ENCODE data around the gene SYNPR. TPM values are rescaled to one million over a fixed set of nuclear protein-coding genes. Genes with fewer than 3 reads are reported as not detected.
A peak's percentile ranks its signal among the peaks of the same experiment; 100 is the strongest.

SYNPR gene
- total RNA-seq, 2 donors from 2014 or later: not detected

DNA sequence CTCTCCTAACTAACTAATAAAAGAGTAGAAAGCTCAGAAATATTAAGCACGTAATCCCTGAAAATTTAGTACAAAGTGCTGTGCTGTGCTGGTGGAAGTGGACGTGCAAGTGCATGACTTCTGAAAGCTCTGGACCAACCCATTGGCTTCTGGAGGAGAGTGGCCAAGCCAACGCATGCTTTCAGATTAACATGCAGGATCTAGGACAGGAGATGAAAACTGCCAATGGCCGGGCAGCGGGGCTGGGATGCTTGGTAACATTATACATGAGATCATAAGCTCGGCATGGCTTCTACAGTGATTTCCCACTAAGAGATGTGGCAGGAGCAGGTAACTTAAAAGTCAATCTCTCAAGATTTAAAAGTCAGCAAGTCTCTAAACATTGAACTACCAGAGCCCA, 203.5 kb downstream of the SYNPR start:
- Mint-ChIP-seq H3K27me3 (peaks cover 8% of the 10 kb centered on the region), H3K36me3 (ENCODE audit: low read depth) (no peaks in the 10 kb centered on the region), H3K4me3 (no peak overlapping the region), H3K9me3 (peaks cover 12% of the 10 kb centered on the region), H3K4me1 (no peaks in the 10 kb centered on the region), H3K27ac (no peak overlapping the region)
- no peak for ATAC-seq (replicated peaks)

GRCh38 chr3:63482341-63482740, 204.2 kb downstream of the SYNPR start:
- ATAC-seq (replicated peaks): no peak
- Mint-ChIP-seq H3K4me1 (no peaks in the 10 kb centered on the region), H3K27me3 (peaks cover 8% of the 10 kb centered on the region)

GRCh38 chr3:63492464-63492863, 214.4 kb downstream of the SYNPR start:
- Mint-ChIP-seq H3K4me1 (no peaks in the 10 kb centered on the region), H3K4me3 (no peak overlapping the region), H3K27me3 (no peaks in the 10 kb centered on the region), H3K36me3 (ENCODE audit: low read depth) (no peaks in the 10 kb centered on the region), H3K9me3 (peaks cover 7% of the 10 kb centered on the region), H3K27ac (no peak overlapping the region)
- ATAC-seq (replicated peaks): no peak

More at GRCh38 chr3:63482341-63482740, 204.2 kb downstream of the SYNPR start:
- Mint-ChIP-seq H3K27ac (no peak overlapping the region), H3K4me3 (no peak overlapping the region), H3K36me3 (ENCODE audit: low read depth) (no peaks in the 10 kb centered on the region), H3K9me3 (peaks cover 8% of the 10 kb centered on the region)

- H3K9me3 Mint-ChIP-seq: peaks cover 7% of the 10 kb centered on the region
- no peak overlapping the region for H3K27ac Mint-ChIP-seq
- no peak for ATAC-seq (replicated peaks)
- no peaks in the 10 kb centered on the region for H3K36me3 Mint-ChIP-seq (ENCODE audit: low read depth)
- H3K27me3 Mint-ChIP-seq: no peaks in the 10 kb centered on the region
- H3K4me3 Mint-ChIP-seq: no peak overlapping the region
- H3K4me1 Mint-ChIP-seq: no peaks in the 10 kb centered on the region
These were observed 215.0 kb downstream of the SYNPR start for GRCh38 chr3:63493101-63493500.

GRCh38 chr3:63494646-63495045, 216.5 kb downstream of the SYNPR start:
- no peak for ATAC-seq (replicated peaks)
- Mint-ChIP-seq H3K9me3 (peaks cover 12% of the 10 kb centered on the region), H3K27me3 (peaks cover 5% of the 10 kb centered on the region), H3K4me3 (no peak overlapping the region), H3K36me3 (ENCODE audit: low read depth) (no peaks in the 10 kb centered on the region), H3K27ac (no peak overlapping the region), H3K4me1 (no peaks in the 10 kb centered on the region)

- Mint-ChIP-seq H3K4me1 (no peaks in the 10 kb centered on the region), H3K27me3 (peaks cover 5% of the 10 kb centered on the region), H3K9me3 (peaks cover 5% of the 10 kb centered on the region), H3K27ac (no peak overlapping the region), H3K36me3 (ENCODE audit: low read depth) (no peaks in the 10 kb centered on the region), H3K4me3 (no peak overlapping the region)
- no peak for ATAC-seq (replicated peaks)
These were observed 219.5 kb downstream of the SYNPR start for GRCh38 chr3:63497641-63498040.

DNA sequence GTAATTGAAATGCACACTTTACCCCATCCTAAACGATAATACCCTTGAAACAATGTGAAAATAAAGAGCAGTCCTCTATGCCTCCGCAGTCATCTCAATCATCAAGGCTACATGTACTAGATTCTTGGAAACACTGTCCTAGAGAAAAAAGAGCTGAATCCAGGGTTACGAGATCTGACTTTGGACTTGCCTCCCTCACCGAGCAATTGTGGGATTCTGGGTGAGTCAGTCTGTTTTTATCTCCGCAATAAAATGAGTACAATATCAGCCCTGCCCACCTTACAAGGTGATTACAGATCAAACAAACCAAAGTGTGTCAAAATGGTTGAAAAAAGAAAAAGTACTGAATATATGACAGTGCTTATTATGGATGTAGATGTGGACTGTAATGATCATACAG, 222.1 kb downstream of the SYNPR start:
- peaks cover 5% of the 10 kb centered on the region for H3K27me3 Mint-ChIP-seq
- ATAC-seq (replicated peaks): no peak
- H3K9me3 Mint-ChIP-seq: peaks cover 5% of the 10 kb centered on the region
- H3K27ac Mint-ChIP-seq: no peak overlapping the region
- no peak overlapping the region for H3K4me3 Mint-ChIP-seq
- H3K36me3 Mint-ChIP-seq (ENCODE audit: low read depth): no peaks in the 10 kb centered on the region
- H3K4me1 Mint-ChIP-seq: no peaks in the 10 kb centered on the region

DNA sequence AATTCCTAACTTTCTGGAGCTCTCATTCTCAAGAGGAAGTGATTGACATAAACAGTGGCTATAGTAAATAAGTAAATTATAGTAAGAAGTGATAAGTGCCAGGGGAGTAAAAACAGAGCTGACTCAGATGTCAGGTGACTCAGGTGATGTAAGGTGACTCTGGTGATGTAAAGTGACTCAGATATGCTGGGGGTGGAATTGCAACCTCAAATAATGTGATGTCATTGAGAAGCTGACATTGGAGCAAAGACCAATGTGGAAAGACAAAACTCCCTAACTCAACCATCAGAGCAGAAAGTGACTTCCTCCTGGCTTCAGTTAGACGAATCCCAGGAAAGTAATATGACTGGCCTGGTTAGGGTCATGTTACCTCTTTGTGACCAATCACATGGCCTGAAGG, 230.2 kb downstream of the SYNPR start:
- peaks cover 4% of the 10 kb centered on the region for H3K9me3 Mint-ChIP-seq
- no peak overlapping the region for H3K4me3 Mint-ChIP-seq
- H3K27ac Mint-ChIP-seq: no peak overlapping the region
- peak; percentile 56 for ATAC-seq (replicated peaks)
- H3K27me3 Mint-ChIP-seq: no peaks in the 10 kb centered on the region
- no peaks in the 10 kb centered on the region for H3K4me1 Mint-ChIP-seq
- H3K36me3 Mint-ChIP-seq (ENCODE audit: low read depth): no peaks in the 10 kb centered on the region

GRCh38 chr3:63508771-63509170, 230.7 kb downstream of the SYNPR start:
- no peaks in the 10 kb centered on the region for H3K4me1 Mint-ChIP-seq
- H3K36me3 Mint-ChIP-seq (ENCODE audit: low read depth): no peaks in the 10 kb centered on the region
- H3K27me3 Mint-ChIP-seq: no peaks in the 10 kb centered on the region
- no peak overlapping the region for H3K27ac Mint-ChIP-seq
- peaks cover 4% of the 10 kb centered on the region for H3K9me3 Mint-ChIP-seq
- H3K4me3 Mint-ChIP-seq: no peak overlapping the region
- ATAC-seq (replicated peaks): no peak

DNA sequence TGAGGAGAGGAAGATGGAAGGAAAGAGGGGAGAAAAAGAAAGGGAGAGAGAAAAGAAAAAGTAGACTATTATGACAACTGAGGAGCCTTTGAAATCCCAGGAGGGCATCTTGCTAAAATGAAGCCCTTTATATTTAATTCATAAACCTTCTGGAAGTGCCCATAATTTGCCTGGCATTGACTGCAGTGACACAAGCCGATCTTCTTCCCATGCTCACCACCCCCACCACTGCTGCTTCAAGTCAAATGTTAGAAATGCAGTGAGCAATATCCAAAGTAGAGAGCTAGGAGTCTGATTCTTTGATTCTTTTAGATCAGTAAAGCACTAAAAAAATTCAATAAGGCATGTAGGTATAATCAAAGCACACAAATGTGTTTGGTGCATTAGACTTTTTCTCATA, 235.7 kb downstream of the SYNPR start:
- peaks cover 7% of the 10 kb centered on the region for H3K27me3 Mint-ChIP-seq
- no peak for ATAC-seq (replicated peaks)
- no peak overlapping the region for H3K27ac Mint-ChIP-seq
- no peaks in the 10 kb centered on the region for H3K4me1 Mint-ChIP-seq
- no peaks in the 10 kb centered on the region for H3K36me3 Mint-ChIP-seq (ENCODE audit: low read depth)
- no peak overlapping the region for H3K4me3 Mint-ChIP-seq
- H3K9me3 Mint-ChIP-seq: no peaks in the 10 kb centered on the region

- H3K4me3 Mint-ChIP-seq: no peak overlapping the region
- ATAC-seq (replicated peaks): no peak
- no peak overlapping the region for H3K27ac Mint-ChIP-seq
- H3K27me3 Mint-ChIP-seq: peaks cover 7% of the 10 kb centered on the region
- no peaks in the 10 kb centered on the region for H3K36me3 Mint-ChIP-seq (ENCODE audit: low read depth)
- no peaks in the 10 kb centered on the region for H3K9me3 Mint-ChIP-seq
- no peaks in the 10 kb centered on the region for H3K4me1 Mint-ChIP-seq
These were observed 236.6 kb downstream of the SYNPR start for GRCh38 chr3:63514678-63515077.

- no peaks in the 10 kb centered on the region for H3K36me3 Mint-ChIP-seq (ENCODE audit: low read depth)
- no peak for ATAC-seq (replicated peaks)
- H3K4me3 Mint-ChIP-seq: no peak overlapping the region
- no peak overlapping the region for H3K27ac Mint-ChIP-seq
- no peaks in the 10 kb centered on the region for H3K4me1 Mint-ChIP-seq
- peaks cover 12% of the 10 kb centered on the region for H3K27me3 Mint-ChIP-seq
- H3K9me3 Mint-ChIP-seq: no peaks in the 10 kb centered on the region
These were observed 241.3 kb downstream of the SYNPR start for GRCh38 chr3:63519426-63519825.

GRCh38 chr3:63521657-63522056, 243.5 kb downstream of the SYNPR start:
- no peaks in the 10 kb centered on the region for H3K4me1 Mint-ChIP-seq
- no peak overlapping the region for H3K27ac Mint-ChIP-seq
- no peaks in the 10 kb centered on the region for H3K9me3 Mint-ChIP-seq
- no peaks in the 10 kb centered on the region for H3K36me3 Mint-ChIP-seq (ENCODE audit: low read depth)
- no peak overlapping the region for H3K4me3 Mint-ChIP-seq
- no peak for ATAC-seq (replicated peaks)
- H3K27me3 Mint-ChIP-seq: peaks cover 12% of the 10 kb centered on the region

GRCh38 chr3:63523100-63523499, 245.0 kb downstream of the SYNPR start:
- H3K4me3 Mint-ChIP-seq: no peak overlapping the region
- no peak for ATAC-seq (replicated peaks)
- H3K36me3 Mint-ChIP-seq (ENCODE audit: low read depth): no peaks in the 10 kb centered on the region
- no peaks in the 10 kb centered on the region for H3K4me1 Mint-ChIP-seq
- peaks cover 9% of the 10 kb centered on the region for H3K27me3 Mint-ChIP-seq
- no peaks in the 10 kb centered on the region for H3K9me3 Mint-ChIP-seq
- no peak overlapping the region for H3K27ac Mint-ChIP-seq

GRCh38 chr3:63528325-63529000, 250.4 kb downstream of the SYNPR start:
- H3K36me3 Mint-ChIP-seq (ENCODE audit: low read depth): no peaks in the 10 kb centered on the region
- no peak overlapping the region for H3K27ac Mint-ChIP-seq
- no peaks in the 10 kb centered on the region for H3K4me1 Mint-ChIP-seq
- H3K4me3 Mint-ChIP-seq: no peak overlapping the region
- no peak for ATAC-seq (replicated peaks)
- H3K9me3 Mint-ChIP-seq: no peaks in the 10 kb centered on the region
- H3K27me3 Mint-ChIP-seq: peaks cover 9% of the 10 kb centered on the region

GRCh38 chr3:63532521-63532920, 254.4 kb downstream of the SYNPR start:
- Mint-ChIP-seq H3K9me3 (no peaks in the 10 kb centered on the region), H3K27ac (no peak overlapping the region), H3K4me1 (no peaks in the 10 kb centered on the region), H3K4me3 (no peak overlapping the region), H3K27me3 (peaks cover 9% of the 10 kb centered on the region), H3K36me3 (ENCODE audit: low read depth) (no peaks in the 10 kb centered on the region)
- no peak for ATAC-seq (replicated peaks)

Data from activated T-helper 17 cell treated with anti-CD3 and anti-CD28 coated beads, Interleukin-2, amount 50 U/mL, for 72 hours (primary cell).